ENCODE results near the gene KLHL24.

GRCh38 chr3:183613366-183614285 is 21.8 kb upstream of the KLHL24 start:
- TF ChIP-seq CTCF (IDR thresholded peaks at IDR 0.05; ENCODE audit: low read depth, low read length, poor library complexity, severe bottlenecking) (no peak), EZH2phosphoT487 (IDR thresholded peaks at IDR 0.05; ENCODE audit: borderline replicate concordance, low read length) (no peak)

Data from DOHH2 (cell line).